ENCODE data around the gene NKX6-2.
A peak's percentile ranks its signal among the peaks of the same experiment; 100 is the strongest.
"Not testable (repeated sequence)": the region's sequence is repeated elsewhere in the genome, so short reads cannot be mapped to it uniquely, and the experiment has no call there.

Gene NKX6-2

GRCh38 chr10:132777441-132777840 lies 8.5 kb downstream of the NKX6-2 start:
- no peak for DNase-seq

GRCh38 chr10:132776821-132777220 lies 9.1 kb downstream of the NKX6-2 start:
- no peak for DNase-seq

DNA sequence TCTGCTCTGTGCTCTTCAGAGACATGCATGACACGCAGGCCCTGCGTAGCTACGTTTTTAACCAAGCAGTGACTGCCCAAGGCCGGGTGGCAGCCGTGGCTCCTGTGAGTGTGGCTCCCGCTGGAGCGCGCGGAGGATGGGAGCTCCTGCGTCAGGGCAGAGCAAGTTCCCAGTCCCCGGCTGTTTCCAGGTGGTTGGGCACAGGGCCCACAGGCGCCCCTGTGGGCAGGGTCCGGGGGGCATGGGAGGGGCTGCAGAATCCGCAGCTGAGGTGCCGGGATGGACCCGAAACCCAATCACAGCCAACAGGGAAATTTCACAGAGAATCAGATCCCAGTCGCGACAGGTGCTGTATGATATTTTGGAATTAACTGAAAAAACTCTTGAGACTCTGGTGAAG lies 9.8 kb downstream of the NKX6-2 start:
- DNase-seq: no peak

DNA sequence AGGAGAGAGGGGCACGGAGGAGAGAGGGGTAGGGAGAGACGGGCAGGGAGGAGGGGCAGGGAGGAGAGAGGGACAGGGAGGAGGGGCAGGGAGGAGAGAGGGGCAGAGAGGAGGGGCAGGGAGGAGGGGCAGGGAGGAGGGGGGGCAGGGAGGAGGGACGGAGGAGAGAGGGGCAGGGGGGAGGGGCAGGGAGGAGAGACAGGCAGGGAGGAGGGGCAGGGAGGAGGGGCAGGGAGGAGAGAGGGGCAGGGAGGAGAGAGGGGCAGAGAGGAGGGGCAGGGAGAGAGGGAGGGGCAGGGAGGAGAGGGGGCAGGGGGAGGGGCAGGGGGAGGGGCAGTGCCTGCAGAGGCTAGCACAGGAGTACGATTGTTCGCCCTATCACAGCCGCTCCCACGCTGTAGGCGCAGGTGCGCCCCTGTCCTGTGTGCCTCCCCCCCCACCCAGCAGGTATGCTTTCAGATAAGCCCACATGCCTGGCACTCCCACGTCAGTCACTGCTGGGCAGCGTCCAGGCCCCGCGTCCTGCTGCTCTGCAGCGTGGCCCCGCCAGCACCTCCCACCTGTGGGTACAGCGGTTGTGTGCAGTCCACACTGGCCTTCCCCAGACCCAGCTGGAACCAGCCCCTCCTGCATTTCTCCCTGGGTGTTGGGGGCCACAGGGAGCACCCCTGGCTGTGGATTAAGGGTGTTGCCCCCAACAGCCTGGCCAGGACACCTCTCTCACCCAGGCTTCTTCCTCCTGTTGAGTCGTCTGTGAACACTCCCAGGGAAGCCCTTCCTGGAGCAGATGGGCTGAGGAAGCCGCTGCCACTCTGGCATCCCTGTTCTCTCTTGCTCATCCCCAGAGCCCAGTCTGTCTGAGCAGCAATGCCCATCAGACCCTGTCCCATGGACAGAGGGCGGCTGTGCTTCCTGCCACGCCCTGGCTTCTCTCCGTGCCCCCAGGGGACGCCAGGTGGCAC lies 10.8 kb downstream of the NKX6-2 start:
- DNase-seq: no peak

DNA sequence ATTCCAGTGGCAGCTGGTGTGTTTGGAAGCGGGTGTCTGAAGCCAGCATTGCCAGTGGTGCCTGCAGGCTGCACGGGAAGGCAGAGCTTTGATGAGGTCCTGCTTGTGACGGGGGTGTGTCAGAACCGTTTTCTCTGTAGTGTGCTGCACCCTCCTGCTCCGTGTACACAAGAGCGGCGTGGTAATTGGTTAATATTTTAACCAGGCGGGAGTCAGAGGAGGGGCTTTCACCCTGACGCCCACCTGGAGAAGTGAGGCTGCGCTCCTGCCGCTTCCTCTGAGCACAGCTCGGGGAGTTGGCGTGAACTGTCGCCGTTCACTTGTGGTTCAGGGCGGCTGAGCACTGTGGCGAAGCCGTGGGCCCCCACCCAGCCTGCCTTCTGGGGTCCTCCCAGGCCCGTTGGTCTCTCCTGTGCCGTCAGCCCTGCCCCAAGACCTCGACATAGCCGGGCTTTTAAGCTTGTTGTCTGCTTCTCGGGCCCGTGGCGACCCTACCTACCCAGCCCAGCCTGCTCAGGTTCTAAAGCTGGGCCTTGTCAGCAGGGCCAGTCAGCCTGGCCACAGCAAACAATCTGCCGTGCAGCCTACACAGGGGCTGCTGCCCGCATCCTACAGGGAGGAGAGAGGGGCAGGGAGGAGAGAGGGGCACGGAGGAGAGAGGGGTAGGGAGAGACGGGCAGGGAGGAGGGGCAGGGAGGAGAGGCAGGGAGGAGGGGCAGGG lies 11.6 kb downstream of the NKX6-2 start:
- DNase-seq: no peak

- DNase-seq: not testable (repeated sequence)
Measured at GRCh38 chr10:132772816-132773215, 13.1 kb downstream of the NKX6-2 start.

DNA sequence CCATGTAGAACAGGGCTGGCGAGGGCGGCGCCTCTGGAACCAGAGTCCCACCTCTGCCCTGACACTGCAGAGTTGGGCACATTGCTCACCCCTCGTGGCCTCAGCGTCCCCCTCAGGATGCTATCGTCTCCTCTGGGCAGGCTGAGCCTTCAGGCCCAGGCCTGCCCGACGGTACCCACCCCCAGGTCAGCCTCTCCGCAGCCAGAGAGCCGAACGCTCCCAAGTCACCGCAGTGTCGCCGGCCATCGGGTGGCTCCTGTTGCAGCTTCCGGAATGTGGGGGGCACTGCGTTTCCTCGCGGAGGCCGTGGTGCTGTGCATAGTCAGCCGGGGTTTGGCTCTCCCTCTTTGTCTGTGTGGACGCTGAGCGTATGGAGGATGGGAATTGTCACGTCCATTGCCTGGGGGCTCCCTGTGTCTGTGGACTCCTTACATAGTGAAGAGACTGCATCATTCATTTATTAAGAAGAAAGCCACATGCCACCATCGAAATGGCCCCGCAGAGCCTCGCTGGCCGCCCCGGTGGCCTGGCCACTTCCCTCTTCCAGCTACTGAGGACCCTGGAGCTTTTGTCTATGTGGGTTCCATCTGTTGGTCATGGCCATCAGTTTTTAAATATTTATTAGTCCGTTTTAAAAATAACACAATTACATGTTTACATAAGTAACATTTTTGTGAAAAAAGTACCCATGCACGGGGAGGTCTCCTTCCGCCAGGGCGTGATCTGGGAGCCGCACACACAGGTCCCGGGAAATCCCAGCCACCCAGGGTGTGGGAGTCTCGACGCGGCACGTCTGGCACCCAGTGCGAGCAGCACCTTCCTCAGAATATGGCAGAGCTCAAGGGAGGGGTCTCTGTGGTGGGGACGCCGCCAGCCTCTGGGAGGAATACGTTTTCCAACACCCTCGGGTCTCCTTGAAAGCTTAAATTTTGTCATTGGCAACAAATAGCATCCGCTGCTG lies 15.6 kb downstream of the NKX6-2 start:
- no peak for DNase-seq

DNA sequence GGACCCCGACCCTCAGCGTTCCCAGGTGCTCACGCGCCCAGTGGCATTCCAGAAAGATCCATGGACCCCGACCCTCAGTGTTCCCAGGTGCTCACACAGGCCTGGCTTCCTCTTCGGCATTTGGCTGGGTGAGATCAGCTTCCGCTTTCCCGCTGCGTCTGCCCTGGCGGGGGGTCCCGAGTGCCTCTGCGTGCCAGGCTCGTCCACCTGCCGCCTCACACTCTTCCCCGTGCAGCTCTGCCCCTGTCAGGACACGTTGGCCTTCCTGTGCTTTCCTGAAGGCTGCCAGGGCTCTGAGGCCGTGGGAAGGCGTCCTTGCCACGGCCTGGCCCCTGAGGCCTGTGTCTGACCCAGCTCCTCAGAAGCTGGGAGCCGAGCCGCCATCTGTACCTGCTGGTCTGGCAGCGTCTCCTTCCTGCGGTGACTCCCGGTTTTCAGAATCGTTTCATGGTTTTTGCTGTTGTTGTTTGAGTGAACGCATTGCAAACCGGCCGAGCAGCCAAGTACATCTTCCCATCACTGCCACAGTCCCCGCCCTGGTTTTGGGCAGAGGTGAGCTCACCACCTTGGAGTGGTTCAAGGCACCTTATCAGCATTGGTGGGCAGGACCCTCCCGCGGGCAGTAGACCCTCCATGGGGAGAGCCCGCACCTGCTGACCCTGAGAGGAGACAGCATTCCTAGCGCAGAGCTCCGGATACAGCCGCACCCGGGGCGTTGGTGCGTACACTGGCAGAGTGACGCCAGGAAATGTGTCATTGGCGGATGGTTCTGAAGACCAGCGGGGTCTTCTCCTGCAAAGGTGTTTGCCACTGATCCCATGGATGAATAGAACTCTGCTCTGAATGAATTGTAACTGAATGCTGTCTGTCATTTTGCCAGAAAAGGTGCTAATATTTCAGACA lies 17.4 kb downstream of the NKX6-2 start:
- DNase-seq: peak in 1 of 2 experiments; percentile 7

DNA sequence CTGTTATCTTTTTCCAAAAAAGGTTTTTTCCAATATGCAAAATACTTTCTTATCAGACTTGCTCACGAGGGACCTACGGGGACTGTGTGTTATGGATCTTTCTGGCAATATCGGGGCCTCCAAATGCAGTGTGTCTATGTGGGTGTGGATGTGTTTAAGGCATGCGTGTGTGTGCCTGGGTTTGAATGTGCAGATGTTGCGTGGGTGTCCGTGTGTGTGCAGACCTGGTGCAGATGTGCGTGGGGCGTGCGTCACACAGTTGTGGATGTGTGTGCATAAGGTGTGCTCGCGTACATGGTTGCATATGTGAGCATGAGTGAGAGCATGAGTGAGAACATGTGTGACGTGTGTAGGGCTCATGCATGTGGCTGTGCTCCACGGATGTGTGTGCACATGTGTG lies 19.7 kb downstream of the NKX6-2 start:
- DNase-seq: no peak

DNA sequence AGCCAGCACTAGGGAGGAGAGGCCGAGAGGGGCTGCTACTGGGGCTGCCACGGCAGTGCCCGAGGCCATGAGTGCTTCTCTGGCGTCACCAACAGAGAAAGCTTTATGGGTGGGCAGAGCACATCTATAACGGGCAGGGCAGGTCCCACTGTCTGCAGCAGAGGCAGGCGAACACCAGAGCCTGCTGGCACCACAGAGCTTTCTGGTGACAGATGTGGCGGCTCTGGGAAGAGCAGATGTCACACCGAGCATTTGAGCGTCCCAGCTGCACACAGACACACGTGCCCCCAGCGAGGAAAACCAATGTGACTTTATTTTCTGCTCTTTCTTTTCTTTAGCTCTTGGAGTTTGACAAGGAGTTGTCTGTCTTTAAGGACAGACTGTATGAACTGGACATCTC lies 20.5 kb downstream of the NKX6-2 start:
- no peak for DNase-seq

GRCh38 chr10:132764108-132764507 lies 21.8 kb downstream of the NKX6-2 start:
- DNase-seq: no peak

- no peak for DNase-seq
Measured at GRCh38 chr10:132763545-132763944, 22.4 kb downstream of the NKX6-2 start.

DNA sequence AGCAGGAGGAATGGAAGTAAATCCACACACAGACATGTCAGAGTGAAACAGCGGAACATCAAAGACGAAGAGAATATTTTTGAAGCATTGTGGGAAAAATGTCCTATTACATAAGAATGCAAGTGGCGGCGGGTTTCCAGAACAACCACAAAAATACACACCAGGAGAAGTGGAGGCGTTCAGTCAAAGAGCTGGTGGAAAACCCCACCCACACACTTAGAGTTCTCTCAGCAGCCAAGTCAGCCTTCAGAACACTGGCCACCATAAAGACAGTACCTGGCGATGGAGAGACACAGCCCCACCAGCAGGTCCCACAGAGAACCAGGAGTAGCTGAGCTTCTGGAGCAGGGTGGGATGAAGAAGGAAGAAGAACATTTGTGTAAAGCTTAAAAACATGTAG lies 23.7 kb downstream of the NKX6-2 start:
- no peak for DNase-seq

DNA sequence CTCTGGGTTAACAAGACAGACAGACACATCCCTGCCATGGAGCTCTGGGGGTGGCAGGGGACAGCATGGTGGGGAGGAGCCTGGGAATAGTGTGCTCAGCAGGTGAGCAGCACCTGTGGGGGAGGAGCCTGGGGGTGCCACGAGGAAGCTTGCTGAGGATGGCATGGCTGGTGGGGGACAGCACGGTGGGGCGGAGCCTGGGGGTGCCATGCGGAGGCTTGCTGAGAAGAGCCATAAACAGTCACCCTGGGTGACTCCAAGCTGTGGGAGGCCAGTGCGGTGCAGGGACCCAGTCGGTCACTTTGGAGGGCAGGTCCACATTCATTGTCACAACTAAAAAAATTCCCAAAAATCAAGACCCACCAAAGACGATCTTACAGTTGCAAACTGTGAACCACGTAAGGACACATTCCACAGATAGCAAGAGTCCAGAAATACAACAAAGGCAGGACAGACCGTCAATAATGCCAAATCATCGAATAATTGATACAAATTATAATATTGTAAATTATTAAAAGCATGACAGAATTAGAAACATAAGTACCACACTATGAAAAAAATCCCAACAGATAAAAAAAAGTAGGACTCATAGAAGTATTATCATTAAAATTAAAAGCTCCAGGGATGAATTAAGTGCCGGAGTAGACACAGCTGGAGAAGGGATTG lies 24.4 kb downstream of the NKX6-2 start:
- DNase-seq: no peak

DNA sequence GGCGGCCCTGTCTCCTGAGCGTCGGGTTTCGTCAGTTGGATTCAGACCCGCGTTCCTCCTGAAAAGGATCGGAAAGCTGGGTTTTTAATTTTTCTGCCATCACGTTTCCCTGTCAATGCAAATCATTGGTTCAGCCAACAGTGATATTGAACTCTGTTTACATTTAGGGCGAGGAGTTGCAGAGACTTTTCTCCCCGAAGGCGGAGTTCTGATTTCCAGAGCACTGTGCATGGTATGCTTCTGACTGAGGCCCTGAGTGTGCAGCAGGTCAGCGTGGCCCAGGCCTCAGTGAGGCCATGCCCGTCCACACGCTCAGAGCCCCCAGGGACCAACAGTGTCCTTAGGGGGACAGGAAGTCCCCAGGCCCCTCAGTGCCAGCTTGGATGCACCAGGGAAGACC lies 27.1 kb downstream of the NKX6-2 start:
- no peak for DNase-seq

DNA sequence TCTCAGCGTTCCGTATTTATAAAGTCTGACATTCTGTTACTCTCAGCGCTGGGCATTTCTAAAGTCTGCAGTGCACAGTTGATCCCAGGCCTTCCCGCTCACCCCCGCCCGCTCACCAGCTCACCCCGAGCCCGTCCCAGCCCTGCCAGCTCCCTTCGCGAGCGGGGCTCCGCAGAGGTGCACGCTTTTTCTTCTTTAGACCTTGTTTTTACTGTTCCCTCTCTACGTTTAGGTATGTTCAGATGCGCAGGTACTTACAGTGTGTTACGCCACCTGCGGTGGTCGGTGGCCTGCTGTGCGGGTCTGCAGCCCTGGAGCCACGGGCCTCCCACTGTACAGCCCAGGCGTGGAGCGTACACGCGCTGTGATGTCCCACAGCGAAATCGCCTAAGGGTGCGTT lies 28.8 kb downstream of the NKX6-2 start:
- DNase-seq: no peak

DNA sequence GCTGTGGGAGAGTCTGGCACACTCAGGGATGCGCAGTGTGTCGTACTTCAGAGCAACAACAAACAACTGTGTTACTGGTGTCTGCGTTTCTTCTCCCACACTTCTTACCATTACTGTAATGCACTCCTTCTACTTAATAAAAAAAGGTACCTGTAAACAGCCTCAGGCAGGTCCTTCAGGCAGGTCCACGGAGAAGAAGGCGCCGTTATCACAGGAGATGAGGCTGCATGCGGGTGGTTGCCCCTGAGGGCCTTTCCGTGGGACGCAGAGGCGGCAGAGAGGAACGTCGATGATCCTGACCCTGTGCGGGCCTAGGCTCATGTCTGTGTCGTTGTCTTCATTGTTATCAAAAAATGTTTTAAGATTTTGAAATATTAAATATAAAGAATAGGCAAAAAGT lies 29.4 kb downstream of the NKX6-2 start:
- no peak for DNase-seq

DNA sequence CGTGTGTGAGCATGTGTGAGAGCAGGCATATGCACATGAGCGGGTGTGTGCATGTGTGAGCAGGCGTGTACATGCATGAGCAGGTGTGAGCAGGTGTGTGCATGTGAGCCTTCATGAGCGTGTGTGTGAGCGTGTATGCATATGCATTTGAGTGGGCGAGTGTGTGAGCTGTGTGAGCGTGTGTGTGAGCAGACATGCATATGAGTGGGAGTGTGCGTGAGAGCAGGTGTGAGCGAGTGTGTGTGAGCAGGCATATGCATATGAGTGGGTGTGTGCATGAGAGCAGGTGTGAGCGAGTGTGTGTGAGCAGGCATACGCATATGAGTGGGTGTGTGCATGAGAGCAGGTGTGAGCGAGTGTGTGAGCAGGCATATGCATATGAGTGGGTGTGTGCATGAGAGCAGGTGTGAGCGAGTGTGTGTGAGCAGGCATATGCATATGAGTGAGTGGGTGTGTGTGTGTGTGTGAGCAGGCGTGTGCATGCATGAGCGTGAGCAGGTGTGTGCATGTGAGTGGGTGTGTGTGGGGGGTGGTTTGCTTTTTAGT lies 30.7 kb downstream of the NKX6-2 start:
- no peak for DNase-seq

DNA sequence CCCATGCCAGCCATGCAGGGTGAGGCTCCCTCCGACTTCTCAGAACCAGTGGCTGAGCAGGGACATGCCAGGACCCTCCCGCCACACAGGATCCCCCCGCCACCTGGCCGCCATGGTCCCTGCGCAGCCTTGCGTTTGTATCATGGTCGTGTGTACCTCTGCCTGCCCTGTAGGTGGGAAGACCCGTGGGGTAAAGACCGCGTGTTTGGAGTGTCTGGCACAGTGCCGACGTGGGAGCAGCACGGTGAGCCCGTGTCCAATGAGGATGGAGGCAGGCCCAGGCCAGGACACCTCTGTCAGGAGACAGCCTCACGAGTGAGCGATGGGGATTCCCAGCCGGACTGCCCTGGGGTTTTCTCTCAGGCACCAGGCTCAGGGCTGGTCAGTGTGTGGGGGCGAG lies 31.9 kb downstream of the NKX6-2 start:
- no peak for DNase-seq

- no peak for DNase-seq
Measured at GRCh38 chr10:132753596-132753995, 32.4 kb downstream of the NKX6-2 start.

DNA sequence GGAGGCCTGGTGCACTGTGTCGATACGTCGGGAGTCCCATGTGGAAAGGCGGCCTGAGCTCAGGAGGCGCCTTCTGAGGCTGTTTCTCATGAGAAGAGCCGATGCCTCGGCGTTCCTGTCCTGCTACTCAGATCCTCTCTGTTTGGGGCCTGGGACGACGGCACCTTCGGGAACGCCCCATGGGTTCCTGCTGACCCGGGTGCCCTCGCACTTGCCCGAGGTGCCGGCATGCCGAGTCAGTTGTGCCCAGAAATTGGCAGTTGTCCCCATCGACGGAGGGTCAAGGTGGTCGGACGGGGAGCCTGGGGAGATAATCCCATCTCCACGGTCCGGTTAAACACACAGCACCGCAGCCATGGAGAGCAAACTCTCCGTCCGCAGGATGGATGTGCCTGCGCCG lies 33.0 kb downstream of the NKX6-2 start:
- DNase-seq: no peak

All from cerebellar nuclear complex (tissue), 1 donor.